ENCODE results near the gene PDGFB. TPM values are rescaled to one million over a fixed set of nuclear protein-coding genes. Genes with fewer than 3 reads are reported as not detected.

The PDGFB gene
- total RNA-seq, 1 experiment from 2014 or later: 78.0 TPM

GRCh38 chr22:39248254-39248653, 3.5 kb upstream of the PDGFB start:
- no peak overlapping the region for H3K27ac ChIP-seq (ENCODE audit: low read length)
- ChIA-PET CTCF (interaction anchor here (0.5 kb wide), 1 partner anchor 210 kb away, joined by 3 read pairs; no protein-coding TSS in a partner anchor), POLR2A (no interaction called here)
- no peaks in the 10 kb centered on the region for H3K36me3 ChIP-seq (ENCODE audit: control insufficient read depth, insufficient read depth, low read length)
- ATAC-seq (no peak), DNase-seq (ENCODE audit: low read depth, low spot score) (no peak)
- peaks cover 47% of the 10 kb centered on the region for H3K4me1 ChIP-seq (ENCODE audit: control insufficient read depth, insufficient read depth, low read length)
- H3K9me3 ChIP-seq (ENCODE audit: control insufficient read depth, insufficient read depth, low read depth, low read length): no peaks in the 10 kb centered on the region
- in situ Hi-C loops (cut with HindIII; ENCODE audit: low pct_unique_long_range_greater_than_20kb, low sequenced_read_pairs): no loop called here
- no TSS peak for BruUV-seq (replicated peaks)
- no peaks in the 10 kb centered on the region for H3K27me3 ChIP-seq (ENCODE audit: control insufficient read depth, insufficient read depth, low read length)
- TF ChIP-seq REST (IDR thresholded peaks at IDR 0.05; ENCODE audit: insufficient read depth in 1 of 2, low read depth in 2 of 2, low read length in 1 of 2) (no peak), TCF7L2 (IDR thresholded peaks at IDR 0.05; ENCODE audit: low read depth, low read length) (no peak), CTCF (IDR thresholded peaks at IDR 0.05) (no peak)
- intact Hi-C loops (cut with micrococcal nuclease; ENCODE audit: unreplicated experiment): no loop called here
- no peak overlapping the region for H3K4me3 ChIP-seq (ENCODE audit: low read depth in 2 of 2, low read length in 2 of 2)

GRCh38 chr22:39247361-39247760, 2.6 kb upstream of the PDGFB start:
- ChIA-PET POLR2A (no interaction called here), CTCF (no interaction called here)
- H3K36me3 ChIP-seq (ENCODE audit: control insufficient read depth, insufficient read depth, low read length): no peaks in the 10 kb centered on the region
- intact Hi-C loops (cut with micrococcal nuclease; ENCODE audit: unreplicated experiment): no loop called here
- H3K27ac ChIP-seq (ENCODE audit: low read length): 0 out of 2 replicates have a peak overlapping the region, but pooled peaks have one; percentile 3
- no peaks in the 10 kb centered on the region for H3K27me3 ChIP-seq (ENCODE audit: control insufficient read depth, insufficient read depth, low read length)
- no TSS peak for BruUV-seq (replicated peaks)
- in situ Hi-C loops (cut with HindIII; ENCODE audit: low pct_unique_long_range_greater_than_20kb, low sequenced_read_pairs): no loop called here
- ATAC-seq (no peak), DNase-seq (ENCODE audit: low read depth, low spot score) (no peak)
- TF ChIP-seq TCF7L2 (IDR thresholded peaks at IDR 0.05; ENCODE audit: low read depth, low read length): no peak
- no peak for TF ChIP-seq REST (IDR thresholded peaks at IDR 0.05; ENCODE audit: insufficient read depth in 1 of 2, low read depth in 2 of 2, low read length in 1 of 2)
- no peak for TF ChIP-seq SIN3A (IDR thresholded peaks at IDR 0.05; ENCODE audit: borderline replicate concordance, insufficient read depth, low read depth, low read length)
- no peak for TF ChIP-seq POLR2AphosphoS5 (IDR thresholded peaks at IDR 0.05; ENCODE audit: low read depth, low read length)
- TF ChIP-seq CTCF (IDR thresholded peaks at IDR 0.05): no peak
- H3K9me3 ChIP-seq (ENCODE audit: control insufficient read depth, insufficient read depth, low read depth, low read length): no peaks in the 10 kb centered on the region
- no peak overlapping the region for H3K4me3 ChIP-seq (ENCODE audit: low read depth in 2 of 2, low read length in 2 of 2)
- peaks cover 38% of the 10 kb centered on the region for H3K4me1 ChIP-seq (ENCODE audit: control insufficient read depth, insufficient read depth, low read length)
